B cell (primary cell): ENCODE measurements around the gene TMEM42. TPM values are rescaled to one million over a fixed set of nuclear protein-coding genes. Genes with fewer than 3 reads are reported as not detected.

Experiments
- ATAC-seq: fragments of 200-7000 bp; cut with Tn5 transposase; one replicate; pipeline ENCODE4 v1.10.0; 2021; ENCODE audit warnings: low read depth, mild to moderate bottlenecking, moderate number of reproducible peaks, moderate library complexity
- CTCF ChIA-PET: fragments of 350-600 bp; sonication (Branson Sonifier 250); formaldehyde crosslinking; loops from one replicate; lab custom pipeline; 2021; ENCODE audit warnings: antibody characterized with exemption, inconsistent platforms; lab: Charles Lee
- POLR2A ChIA-PET: fragments of 350-600 bp; sonication (Branson Sonifier 250); formaldehyde crosslinking; loops from one replicate; lab custom pipeline; 2021; ENCODE audit warnings: antibody characterized with exemption; lab: Charles Lee
- DNase-seq: peaks from one replicate; pipeline ENCODE4 v3.0.0; 2013
- H2AFZ ChIP-seq: 2 replicates; pipeline ENCODE4 v1.6.1; 2012; ENCODE audit warnings: mild to moderate bottlenecking, low read depth, low read length; ENCODE audit not compliant: insufficient read depth, poor library complexity, severe bottlenecking
- H3K27ac ChIP-seq, 2 donors: 1 replicate in 1 of 2; 2 replicates in 1 of 2; pipeline ENCODE4 v1.5.1; 2012 to 2013; ENCODE audit warnings: low read length in 2 of 2, mild to moderate bottlenecking in 2 of 2, moderate library complexity in 1 of 2
- H3K27me3 ChIP-seq, 4 experiments: fragments of 200-600 bp in 1 of 4; sonication (generic) in 1 of 4; replicated peaks in 1 of 4; 1 replicate in 2 of 4; 2 replicates in 2 of 4; pipeline versions ENCODE4 v1.6.1 to v1.7.0; 2013 to 2016; ENCODE audit warnings: low read length in 3 of 4, mild to moderate bottlenecking in 2 of 4, mixed read lengths in 1 of 4, moderate library complexity in 1 of 4; ENCODE audit not compliant: insufficient read depth in 4 of 4, control insufficient read depth in 3 of 4; ENCODE audit errors: control extremely low read depth in 1 of 4
- H3K36me3 ChIP-seq, 2 experiments: replicated peaks in 1 of 2; 1 replicate in 1 of 2; 2 replicates in 1 of 2; pipeline versions ENCODE4 v1.6.1 to v1.7.1; 2013; ENCODE audit warnings: low read length in 1 of 2; ENCODE audit not compliant: insufficient read depth in 2 of 2, control insufficient read depth in 1 of 2; ENCODE audit errors: control extremely low read depth in 1 of 2, extremely low read depth in 1 of 2
- H3K4me1 ChIP-seq, 2 donors: fragments of 200-600 bp in 1 of 2; sonication (generic) in 1 of 2; 1 replicate in 1 of 2; 2 replicates in 1 of 2; pipeline versions ENCODE4 v1.5.1 to v1.6.1; 2013 to 2017; ENCODE audit warnings: low read length in 2 of 2; ENCODE audit not compliant: control insufficient read depth in 2 of 2, insufficient read depth in 2 of 2
- H3K4me2 ChIP-seq: replicated peaks from 2 replicates; pipeline ENCODE3; 2012; ENCODE audit warnings: mild to moderate bottlenecking, low read depth, low read length; ENCODE audit not compliant: poor library complexity, severe bottlenecking
- H3K4me3 ChIP-seq, 5 experiments: fragments of 200-600 bp in 1 of 5; sonication (generic) in 1 of 5; 1 replicate in 3 of 5; 2 replicates in 2 of 5; pipeline versions ENCODE4 v1.5.1 to v1.7.0; 2011 to 2016; ENCODE audit warnings: low read length in 4 of 5, mild to moderate bottlenecking in 4 of 5, low read depth in 2 of 5, control low read depth in 1 of 5, moderate library complexity in 1 of 5; ENCODE audit not compliant: insufficient read depth in 1 of 5; ENCODE audit errors: control extremely low read depth in 1 of 5, extremely low read depth in 1 of 5
- H3K79me2 ChIP-seq: fragments of 200-600 bp; sonication (generic); one replicate; pipeline ENCODE4 v1.6.0; 2016; ENCODE audit warnings: low read length; ENCODE audit not compliant: control insufficient read depth, insufficient read depth
- H3K9ac ChIP-seq: fragments of 200-600 bp; sonication (generic); 2 replicates; pipeline ENCODE4 v1.6.1; 2017; ENCODE audit warnings: mild to moderate bottlenecking, low read length, moderate library complexity
- H3K9me3 ChIP-seq, 3 donors: one replicate each; pipeline versions ENCODE4 v1.6.1 to v1.7.1; 2013; ENCODE audit warnings: low read length in 2 of 3; ENCODE audit not compliant: control insufficient read depth in 2 of 3, insufficient read depth in 1 of 3; ENCODE audit errors: control extremely low read depth in 1 of 3
- H4K20me1 ChIP-seq: 2 replicates; pipeline ENCODE4 v1.6.0; 2012; ENCODE audit warnings: mild to moderate bottlenecking, low read length; ENCODE audit not compliant: insufficient read depth, control insufficient read depth, poor library complexity, severe bottlenecking
- H3K27ac Mint-ChIP-seq: one replicate; pipeline ENCODE4 v1.8.0; 2021; ENCODE audit warnings: mixed read lengths
- H3K27me3 Mint-ChIP-seq: one replicate; pipeline ENCODE4 v1.8.0; 2021; ENCODE audit warnings: mixed read lengths
- H3K4me1 Mint-ChIP-seq: one replicate; pipeline ENCODE4 v1.8.0; 2021; ENCODE audit warnings: mixed read lengths
- H3K4me3 Mint-ChIP-seq: one replicate; pipeline ENCODE4 v1.8.0; 2021; ENCODE audit warnings: mixed read lengths
- H3K9me3 Mint-ChIP-seq: one replicate; pipeline ENCODE4 v1.8.0; 2022; ENCODE audit warnings: mixed read lengths; ENCODE audit not compliant: insufficient read depth
- CTCF ChIP-seq: fragments of 200-600 bp; IDR thresholded peaks from one replicate; pipeline ENCODE4 v1.8.0; 2022; ENCODE audit warnings: antibody characterized with exemption, mild to moderate bottlenecking
- EZH2 ChIP-seq: IDR thresholded peaks from 2 replicates; pipeline ENCODE4 v1.6.1; 2012; ENCODE audit warnings: borderline replicate concordance, low read depth, mild to moderate bottlenecking, moderate library complexity, low read length; ENCODE audit not compliant: insufficient read depth, poor library complexity, severe bottlenecking
- WGBS: methylation state at CpG from one replicate; pipeline ENCODE4 v1.1.5; 2013; ENCODE audit warnings: missing lambda C conversion rate; ENCODE audit not compliant: insufficient coverage; 5-methylcytosine and 5-hydroxymethylcytosine counted together
- intact Hi-C: fragments of 100-400 bp; cut with micrococcal nuclease; formaldehyde crosslinking; loops from one replicate; pipeline ENCODE4 v1.10.0; 2022
- polyA plus RNA-seq: library from polyadenylated mRNA; depleted of rRNA; stranded (reverse); fragments of >200 nt; gene quantifications from 2 replicates; pipeline ENCODE4 v1.2.3, GENCODE V29; 2012
- total RNA-seq, 2 donors: library from RNA; stranded (reverse); fragments of 120-200 nt in 1 of 2; gene quantifications; 1 replicate in 1 of 2; 2 replicates in 1 of 2; pipeline versions ENCODE4 v1.2.3 to v1.2.4, GENCODE V29; 2013 to 2022

The TMEM42 gene
- total and polyA plus RNA-seq, 2 donors (not counting 1 experiment from before 2014, with no cell fraction given): 22.6 to 32.4 TPM

GRCh38 chr3:44886561-44886960 lies 24.8 kb downstream of the TMEM42 start:
- H3K27ac ChIP-seq: no peak overlapping the region
- ATAC-seq (no peak), DNase-seq (no peak)
- no peaks in the 10 kb centered on the region for H3K79me2 ChIP-seq
- WGBS: 77% methylated on average over 3 of the region's 3 CpGs
- no peak overlapping the region for H3K4me3 ChIP-seq
- no peaks in the 10 kb centered on the region for H4K20me1 ChIP-seq
- H3K4me3 Mint-ChIP-seq: no peak overlapping the region
- TF ChIP-seq EZH2 (no peak), CTCF (no peak)
- H3K9me3 Mint-ChIP-seq: no peaks in the 10 kb centered on the region
- no peaks in the 10 kb centered on the region for H3K4me1 ChIP-seq
- H3K27me3 ChIP-seq: peaks cover 0 to 12% (median 3%) of the 10 kb centered on the region in 4 experiments
- H3K27ac Mint-ChIP-seq: no peak overlapping the region
- CTCF ChIA-PET: no interaction called here
- intact Hi-C loops: no loop called here
- H3K9me3 ChIP-seq: peaks cover 0 to 7% (median 0%) of the 10 kb centered on the region in 3 donors
- H3K9ac ChIP-seq: no peak overlapping the region
- peaks cover 20% of the 10 kb centered on the region for H3K27me3 Mint-ChIP-seq
- no peaks in the 10 kb centered on the region for H3K4me1 Mint-ChIP-seq
- POLR2A ChIA-PET: no interaction called here
- H3K4me2 ChIP-seq: no peak overlapping the region
- no peaks in the 10 kb centered on the region for H3K36me3 ChIP-seq
- H2AFZ ChIP-seq: no peak overlapping the region

- Histone ChIP-seq H4K20me1 (no peaks in the 10 kb centered on the region), H3K4me3 (no peak overlapping the region), H3K4me2 (no peak overlapping the region), H3K79me2 (no peaks in the 10 kb centered on the region), H3K9me3 (peaks cover 0 to 7% (median 0%) of the 10 kb centered on the region in 3 donors), H3K4me1 (no peaks in the 10 kb centered on the region), H3K27me3 (peaks cover 0 to 12% (median 3%) of the 10 kb centered on the region in 4 experiments), H3K36me3 (no peaks in the 10 kb centered on the region), H3K27ac (no peak overlapping the region), H3K9ac (no peak overlapping the region), H2AFZ (no peak overlapping the region)
- 92% methylated on average over 7 of the region's 7 CpGs for WGBS
- Mint-ChIP-seq H3K4me1 (no peaks in the 10 kb centered on the region), H3K27ac (no peak overlapping the region), H3K9me3 (no peaks in the 10 kb centered on the region), H3K4me3 (no peak overlapping the region), H3K27me3 (peaks cover 20% of the 10 kb centered on the region)
- DNase-seq (no peak), ATAC-seq (no peak)
- CTCF ChIA-PET: no interaction called here
- no peak for TF ChIP-seq EZH2
- no peak for TF ChIP-seq CTCF
- intact Hi-C loops: no loop called here
- POLR2A ChIA-PET: no interaction called here
Observed at GRCh38 chr3:44887101-44887500, 25.4 kb downstream of the TMEM42 start.
